Liver (tissue), 9 donors: ENCODE data around the gene POLE2. TPM values are rescaled to one million over a fixed set of nuclear protein-coding genes. Genes with fewer than 3 reads are reported as not detected.

Experiments used
- DNase-seq: peaks from one replicate; pipeline ENCODE4 v3.0.0-alpha.2; 2017; ENCODE audit warnings: low spot score
- H3K27ac ChIP-seq, 2 donors: one replicate each; pipeline ENCODE4 v1.7.0; 2013; ENCODE audit warnings: inconsistent platforms in 2 of 2, low read length in 2 of 2, control low read depth in 1 of 2, low read depth in 1 of 2, mild to moderate bottlenecking in 1 of 2
- H3K27me3 ChIP-seq, 4 donors: one replicate each; pipeline versions ENCODE4 v1.6.1 to v1.7.0; 2013; ENCODE audit warnings: low read length in 3 of 4, inconsistent platforms in 1 of 4, mild to moderate bottlenecking in 1 of 4, moderate library complexity in 1 of 4; ENCODE audit not compliant: control insufficient read depth in 4 of 4, insufficient read depth in 4 of 4
- H3K36me3 ChIP-seq, 4 donors: one replicate each; pipeline versions ENCODE4 v1.6.1 to v1.7.0; 2013; ENCODE audit warnings: low read length in 3 of 4, mild to moderate bottlenecking in 3 of 4, low read depth in 1 of 4, moderate library complexity in 1 of 4; ENCODE audit not compliant: control insufficient read depth in 4 of 4, insufficient read depth in 3 of 4
- H3K4me1 ChIP-seq, 4 donors: one replicate each; pipeline versions ENCODE4 v1.6.1 to v1.7.0; 2013; ENCODE audit warnings: low read length in 3 of 4, mild to moderate bottlenecking in 3 of 4, moderate library complexity in 1 of 4; ENCODE audit not compliant: control insufficient read depth in 4 of 4, insufficient read depth in 4 of 4
- H3K4me3 ChIP-seq, 3 donors: one replicate each; pipeline versions ENCODE4 v1.6.1 to v1.7.0; 2013; ENCODE audit warnings: low read length in 3 of 3, control low read depth in 1 of 3, low read depth in 1 of 3, mild to moderate bottlenecking in 1 of 3
- H3K9ac ChIP-seq, 2 donors: one replicate each; pipeline ENCODE4 v1.7.0; 2013; ENCODE audit warnings: low read length in 2 of 2, mild to moderate bottlenecking in 2 of 2, moderate library complexity in 2 of 2, control low read depth in 1 of 2, low read depth in 1 of 2
- H3K9me3 ChIP-seq, 4 donors: one replicate each; pipeline versions ENCODE4 v1.6.1 to v1.7.0; 2013; ENCODE audit warnings: low read length in 3 of 4; ENCODE audit not compliant: control insufficient read depth in 4 of 4
- CTCF ChIP-seq: fragments of 150-350 bp; IDR thresholded peaks from 2 replicates; pipeline ENCODE4 v1.5.1; 2017; ENCODE audit warnings: improper control_type of control experiment, low read depth, low read length; ENCODE audit not compliant: missing input control
- EGR1 ChIP-seq, 2 donors: IDR thresholded peaks; 2 replicates each; pipeline ENCODE4 v1.6.1; 2016 to 2018; ENCODE audit warnings: antibody characterized with exemption in 2 of 2, low read depth in 2 of 2
- FOXA2 ChIP-seq: IDR thresholded peaks from 2 replicates; pipeline ENCODE4 v1.6.1; 2016; ENCODE audit warnings: antibody characterized with exemption
- GABPA ChIP-seq, 2 donors: IDR thresholded peaks in 1 of 2; conservative IDR thresholded peaks in 1 of 2; 2 replicates each; pipeline ENCODE4 v1.6.1; 2016; ENCODE audit warnings: antibody characterized with exemption in 2 of 2, mild to moderate bottlenecking in 1 of 2, moderate library complexity in 1 of 2
- HNF4A ChIP-seq, 2 donors: conservative IDR thresholded peaks; 2 replicates each; pipeline ENCODE4 v1.6.1; 2016; ENCODE audit warnings: antibody characterized with exemption in 2 of 2, mild to moderate bottlenecking in 2 of 2
- HNF4G ChIP-seq: IDR thresholded peaks from 2 replicates; pipeline ENCODE4 v1.6.1; 2016; ENCODE audit warnings: antibody characterized with exemption
- JUND ChIP-seq, 2 donors: IDR thresholded peaks; 2 replicates each; pipeline ENCODE4 v1.6.1; 2016; ENCODE audit warnings: antibody characterized with exemption in 2 of 2
- MAX ChIP-seq: IDR thresholded peaks from 2 replicates; pipeline ENCODE4 v1.6.1; 2016; ENCODE audit warnings: antibody characterized with exemption
- NR2F2 ChIP-seq: IDR thresholded peaks from 2 replicates; pipeline ENCODE4 v1.6.1; 2016; ENCODE audit warnings: antibody characterized with exemption
- RAD21 ChIP-seq, 2 donors: IDR thresholded peaks; 2 replicates each; pipeline ENCODE4 v1.6.1; 2016; ENCODE audit warnings: antibody characterized with exemption in 2 of 2, mild to moderate bottlenecking in 2 of 2
- RXRA ChIP-seq, 2 donors: IDR thresholded peaks; 2 replicates each; pipeline ENCODE4 v1.6.1; 2017 to 2018; ENCODE audit warnings: antibody characterized with exemption in 2 of 2, mild to moderate bottlenecking in 1 of 2
- TAF1 ChIP-seq: conservative IDR thresholded peaks from 2 replicates; pipeline ENCODE4 v1.6.1; 2016; ENCODE audit warnings: antibody characterized with exemption, mild to moderate bottlenecking
- YY1 ChIP-seq: IDR thresholded peaks from 2 replicates; pipeline ENCODE4 v1.6.1; 2016; ENCODE audit warnings: antibody characterized with exemption, mild to moderate bottlenecking
- WGBS: extraction: QIAGEN DNeasy Blood & Tissue Kit; methylation state at CpG from one replicate; pipeline ENCODE4 v1.1.7; 2013; 5-methylcytosine and 5-hydroxymethylcytosine counted together
- polyA plus RNA-seq, 2 donors: library from polyadenylated mRNA; stranded (reverse) in 1 of 2; unstranded in 1 of 2; fragments of 200-250 nt in 1 of 2; fragments of >200 nt in 1 of 2; fragmentation: Nextera tagmentation in 1 of 2; extraction: Ambion mirVana in 1 of 2; gene quantifications; one replicate each; pipeline versions ENCODE4 v1.2.1 to v1.2.3, GENCODE V29; 2013 to 2015
- total RNA-seq, 2 donors: library from RNA; depleted of rRNA; stranded (reverse); fragments of >200 nt; gene quantifications; one replicate each; pipeline ENCODE4 v1.2.3, GENCODE V29; 2014
- TF ChIP-seq, protein P1 (sequence below): IDR thresholded peaks from 2 replicates; pipeline ENCODE4 v1.6.1; 2016; ENCODE audit warnings: antibody characterized with exemption
- TF ChIP-seq, protein P2 (sequence below): IDR thresholded peaks from 2 replicates; pipeline ENCODE4 v1.6.1; 2016; ENCODE audit warnings: antibody characterized with exemption, mild to moderate bottlenecking
- donor health status: healthy.
- donor health status: healthy.
- donor health status: healthy.
- donor health status: healthy.
- donor health status: healthy.

Gene POLE2
- total and polyA plus RNA-seq, 4 donors: 1.3 to 16.5 (median 1.7) TPM

GRCh38 chr14:49598189-49598484 lies 89.9 kb downstream of the POLE2 start:
- Histone ChIP-seq H3K27ac (peak overlapping the region; percentile 93 to 98), H3K9me3 (no peaks in the 10 kb centered on the region), H3K4me3 (peak overlapping the region; percentile 74 to 97 (median 77)), H3K36me3 (no peaks in the 10 kb centered on the region), H3K9ac (peak overlapping the region; percentile 92 to 94), H3K4me1 (peaks cover 2 to 35% (median 23%) of the 10 kb centered on the region in 4 donors), H3K27me3 (no peaks in the 10 kb centered on the region)
- TF ChIP-seq NR2F2 (no peak), CTCF (no peak), MAX (no peak), HNF4G (no peak), JUND (IDR thresholded peaks at IDR 0.05) (no peak), GABPA (IDR thresholded peaks at IDR 0.05 in 1 of 2, conservative IDR thresholded peaks at IDR 0.05 in 1 of 2) (no peak), RAD21 (IDR thresholded peaks at IDR 0.05) (no peak), TAF1 (no peak), YY1 (no peak), RXRA (IDR thresholded peaks at IDR 0.05) (no peak)
- TF ChIP-seq, protein P1, sequence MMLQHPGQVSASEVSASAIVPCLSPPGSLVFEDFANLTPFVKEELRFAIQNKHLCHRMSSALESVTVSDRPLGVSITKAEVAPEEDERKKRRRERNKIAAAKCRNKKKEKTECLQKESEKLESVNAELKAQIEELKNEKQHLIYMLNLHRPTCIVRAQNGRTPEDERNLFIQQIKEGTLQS: no peak
- TF ChIP-seq, protein P2, sequence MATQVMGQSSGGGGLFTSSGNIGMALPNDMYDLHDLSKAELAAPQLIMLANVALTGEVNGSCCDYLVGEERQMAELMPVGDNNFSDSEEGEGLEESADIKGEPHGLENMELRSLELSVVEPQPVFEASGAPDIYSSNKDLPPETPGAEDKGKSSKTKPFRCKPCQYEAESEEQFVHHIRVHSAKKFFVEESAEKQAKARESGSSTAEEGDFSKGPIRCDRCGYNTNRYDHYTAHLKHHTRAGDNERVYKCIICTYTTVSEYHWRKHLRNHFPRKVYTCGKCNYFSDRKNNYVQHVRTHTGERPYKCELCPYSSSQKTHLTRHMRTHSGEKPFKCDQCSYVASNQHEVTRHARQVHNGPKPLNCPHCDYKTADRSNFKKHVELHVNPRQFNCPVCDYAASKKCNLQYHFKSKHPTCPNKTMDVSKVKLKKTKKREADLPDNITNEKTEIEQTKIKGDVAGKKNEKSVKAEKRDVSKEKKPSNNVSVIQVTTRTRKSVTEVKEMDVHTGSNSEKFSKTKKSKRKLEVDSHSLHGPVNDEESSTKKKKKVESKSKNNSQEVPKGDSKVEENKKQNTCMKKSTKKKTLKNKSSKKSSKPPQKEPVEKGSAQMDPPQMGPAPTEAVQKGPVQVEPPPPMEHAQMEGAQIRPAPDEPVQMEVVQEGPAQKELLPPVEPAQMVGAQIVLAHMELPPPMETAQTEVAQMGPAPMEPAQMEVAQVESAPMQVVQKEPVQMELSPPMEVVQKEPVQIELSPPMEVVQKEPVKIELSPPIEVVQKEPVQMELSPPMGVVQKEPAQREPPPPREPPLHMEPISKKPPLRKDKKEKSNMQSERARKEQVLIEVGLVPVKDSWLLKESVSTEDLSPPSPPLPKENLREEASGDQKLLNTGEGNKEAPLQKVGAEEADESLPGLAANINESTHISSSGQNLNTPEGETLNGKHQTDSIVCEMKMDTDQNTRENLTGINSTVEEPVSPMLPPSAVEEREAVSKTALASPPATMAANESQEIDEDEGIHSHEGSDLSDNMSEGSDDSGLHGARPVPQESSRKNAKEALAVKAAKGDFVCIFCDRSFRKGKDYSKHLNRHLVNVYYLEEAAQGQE: no peak
- under 1% methylated on average over 15 of the region's 15 CpGs for WGBS
- no peak for DNase-seq

- no peaks in the 10 kb centered on the region for H3K9me3 ChIP-seq
- no peaks in the 10 kb centered on the region for H3K36me3 ChIP-seq
- H3K4me3 ChIP-seq: no peak overlapping the region
- H3K9ac ChIP-seq: no peak overlapping the region
- WGBS: 14% methylated on average over 4 of the region's 4 CpGs
- peaks cover 2 to 30% (median 23%) of the 10 kb centered on the region in 4 donors for H3K4me1 ChIP-seq
- TF ChIP-seq NR2F2 (no peak), RXRA (IDR thresholded peaks at IDR 0.05) (peak; percentile 63 to 73), HNF4A (conservative IDR thresholded peaks at IDR 0.05) (peak; percentile 58 to 85), YY1 (peak; percentile 63), JUND (IDR thresholded peaks at IDR 0.05) (peak in 1 of 2 donors; percentile 49), MAX (peak; percentile 52), EGR1 (IDR thresholded peaks at IDR 0.05; ENCODE audit: low read depth in 2 of 2) (no peak), GABPA (IDR thresholded peaks at IDR 0.05 in 1 of 2, conservative IDR thresholded peaks at IDR 0.05 in 1 of 2) (peak in 1 of 2 donors; percentile 28), FOXA2 (no peak), CTCF (no peak), RAD21 (IDR thresholded peaks at IDR 0.05) (peak in 1 of 2 donors; percentile 22)
- TF ChIP-seq, protein P2: peak; percentile 10
- H3K27ac ChIP-seq: peak overlapping the region; percentile 67 to 69
- DNase-seq: no peak
- no peaks in the 10 kb centered on the region for H3K27me3 ChIP-seq
Measured at GRCh38 chr14:49594347-49595091, 93.5 kb downstream of the POLE2 start.
